GM19351 (cell line): ENCODE data around the gene SLC12A4.

ENCODE experiments used
- ATAC-seq: cut with Tn5 transposase; IDR thresholded peaks from one replicate; pipeline ENCODE4 v1.9.1; 2021; ENCODE audit warnings: mild to moderate bottlenecking, moderate library complexity; ENCODE audit not compliant: unreplicated experiment

Gene SLC12A4

DNA sequence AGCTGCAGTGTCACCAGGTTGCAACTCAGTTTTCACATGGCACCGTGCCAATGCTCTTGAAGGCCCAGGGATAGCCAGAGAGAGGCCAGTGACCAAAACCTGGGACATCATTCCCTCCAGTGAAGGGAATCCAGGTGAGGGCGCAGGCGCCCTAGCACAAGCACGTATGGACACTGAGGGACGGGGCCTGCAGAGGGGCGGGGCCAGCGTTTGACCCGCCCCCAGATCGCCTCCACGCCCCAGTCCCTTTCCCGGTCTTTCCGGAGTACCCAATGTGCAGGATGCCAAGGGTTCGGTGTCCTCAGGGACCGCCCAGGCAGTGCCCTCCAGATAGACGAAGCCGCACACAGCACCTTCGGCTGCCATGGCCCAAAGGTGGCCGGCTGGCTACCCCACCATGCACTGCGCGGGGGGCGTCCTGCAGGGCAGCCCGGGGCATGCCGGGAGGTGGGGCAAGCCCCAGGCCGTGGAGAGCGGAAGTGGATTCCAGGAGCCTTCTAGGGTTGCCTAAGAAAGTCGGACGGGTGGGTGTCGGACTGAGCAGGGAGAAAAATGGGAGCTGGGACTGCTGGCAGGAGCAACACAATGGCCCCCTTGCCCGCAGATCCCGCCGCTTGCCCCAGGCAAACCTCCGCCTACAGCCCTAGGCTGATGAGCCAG, 4.6 kb downstream of the SLC12A4 start:
- ATAC-seq: no peak

DNA sequence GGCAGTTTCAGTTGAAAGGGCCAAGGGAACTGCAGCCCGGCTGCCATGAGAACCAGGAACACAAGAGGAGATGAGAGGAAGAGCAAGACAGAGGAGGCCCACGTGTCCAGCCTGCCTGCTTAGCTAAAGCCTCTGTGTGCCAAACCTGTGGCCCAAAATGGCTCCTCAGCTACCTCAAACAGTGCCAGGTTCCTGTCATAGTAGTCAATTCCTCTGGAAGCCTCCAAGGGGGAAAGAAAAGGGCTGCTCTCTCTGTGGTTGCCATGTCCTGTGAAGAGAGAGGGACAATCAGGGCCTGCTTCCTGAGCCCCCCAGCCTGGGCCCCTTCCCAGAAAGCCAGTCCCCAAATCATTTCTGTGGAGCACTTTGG, 5.2 kb downstream of the SLC12A4 start:
- no peak for ATAC-seq

DNA sequence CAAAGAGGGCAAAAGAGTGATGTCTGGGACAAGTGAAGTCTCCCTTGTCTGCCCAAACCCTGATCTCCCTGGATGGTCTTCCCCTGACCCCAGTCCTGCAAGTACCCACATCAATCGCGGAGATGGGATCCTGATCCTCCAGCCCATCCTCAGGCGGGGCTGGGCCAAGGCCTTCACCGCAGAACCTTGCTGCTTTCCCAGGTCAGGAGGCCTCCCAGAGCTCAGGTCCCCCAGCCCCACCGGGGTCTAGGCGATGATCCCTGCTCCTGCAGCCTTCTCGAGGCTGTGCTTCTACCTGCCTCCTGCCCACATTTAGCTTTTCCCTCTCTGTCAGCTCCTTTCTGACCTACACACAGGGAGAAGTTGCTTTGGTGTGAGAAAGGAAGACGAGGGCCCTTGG, 6.3 kb downstream of the SLC12A4 start:
- no peak for ATAC-seq

DNA sequence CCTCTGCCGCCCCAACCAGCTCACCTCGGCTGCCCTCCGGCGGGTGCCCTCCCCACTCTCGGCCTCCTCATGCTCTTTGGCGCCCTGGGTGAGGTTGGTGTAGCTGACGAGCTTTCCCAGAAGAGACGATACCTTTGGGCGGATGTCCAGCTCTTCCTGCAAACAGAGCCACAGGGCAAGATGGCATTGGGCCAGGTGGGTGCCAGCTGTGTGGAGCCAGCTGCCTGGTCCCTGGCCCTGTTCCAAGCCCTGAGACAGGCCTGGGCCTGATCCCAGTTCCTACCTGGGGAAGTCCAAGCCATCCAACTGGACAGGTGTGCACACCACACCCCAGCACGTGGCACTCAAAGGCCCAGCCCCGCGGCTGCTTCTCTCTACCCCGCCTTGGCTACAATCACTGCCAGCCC, 6.9 kb downstream of the SLC12A4 start:
- ATAC-seq: no peak

DNA sequence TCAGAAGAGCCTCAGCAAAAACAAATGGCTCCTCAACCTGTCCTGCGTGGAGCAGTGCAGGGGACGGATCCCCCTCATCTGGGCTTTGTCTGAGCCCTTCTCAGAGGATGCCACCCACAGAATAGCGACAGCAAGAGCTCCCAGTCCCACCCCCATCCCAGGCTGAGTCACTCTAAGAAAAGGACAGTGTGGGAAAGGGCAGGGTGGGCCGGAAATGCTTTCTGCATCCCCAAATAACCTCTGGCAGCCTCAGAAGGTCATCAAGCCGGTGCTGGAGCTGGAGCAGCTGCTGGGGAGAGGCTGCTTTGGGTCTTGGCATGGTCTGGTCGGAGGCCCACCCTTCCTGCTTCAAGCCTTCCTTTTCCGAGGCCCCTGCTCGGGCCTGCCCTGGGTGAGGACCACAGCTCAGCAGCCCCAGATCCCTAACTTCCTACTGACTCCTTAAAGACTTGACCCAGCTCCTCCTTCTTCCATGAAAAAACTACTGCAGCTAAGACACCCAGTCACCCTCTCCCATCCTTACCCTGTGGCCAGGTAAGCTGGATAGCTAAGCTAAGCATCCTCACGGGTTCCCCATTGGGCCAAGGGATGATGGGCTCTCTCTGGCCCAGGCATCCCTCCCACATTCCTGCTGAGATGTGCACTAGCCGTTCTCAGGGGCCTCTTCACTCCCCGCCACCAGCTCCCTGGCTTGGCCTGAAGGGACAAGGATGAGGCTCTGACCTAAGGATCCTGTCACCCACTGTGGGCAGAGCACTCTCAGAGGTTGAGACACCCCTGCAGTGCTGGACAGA, 8.7 kb downstream of the SLC12A4 start:
- ATAC-seq: no peak

DNA sequence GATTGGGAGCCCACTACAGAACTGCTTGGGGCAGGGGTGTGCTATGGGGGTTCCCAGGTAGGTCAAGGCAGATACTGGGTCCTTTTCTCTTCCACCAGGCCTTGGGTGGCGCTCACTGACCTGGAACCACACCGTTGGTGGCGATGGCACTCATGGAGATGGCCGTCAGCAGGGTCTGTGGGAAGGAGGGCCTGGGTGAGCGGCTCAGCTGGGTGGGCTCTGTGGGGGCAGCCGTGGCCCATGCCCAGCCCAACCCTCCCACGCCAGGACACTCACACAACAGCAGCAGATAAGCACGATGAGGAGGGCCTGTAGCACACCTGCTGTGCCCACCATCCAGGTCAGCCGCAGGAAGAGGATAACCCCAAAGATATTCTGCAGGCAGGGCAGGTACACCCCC, 10.8 kb downstream of the SLC12A4 start:
- ATAC-seq: no peak

DNA sequence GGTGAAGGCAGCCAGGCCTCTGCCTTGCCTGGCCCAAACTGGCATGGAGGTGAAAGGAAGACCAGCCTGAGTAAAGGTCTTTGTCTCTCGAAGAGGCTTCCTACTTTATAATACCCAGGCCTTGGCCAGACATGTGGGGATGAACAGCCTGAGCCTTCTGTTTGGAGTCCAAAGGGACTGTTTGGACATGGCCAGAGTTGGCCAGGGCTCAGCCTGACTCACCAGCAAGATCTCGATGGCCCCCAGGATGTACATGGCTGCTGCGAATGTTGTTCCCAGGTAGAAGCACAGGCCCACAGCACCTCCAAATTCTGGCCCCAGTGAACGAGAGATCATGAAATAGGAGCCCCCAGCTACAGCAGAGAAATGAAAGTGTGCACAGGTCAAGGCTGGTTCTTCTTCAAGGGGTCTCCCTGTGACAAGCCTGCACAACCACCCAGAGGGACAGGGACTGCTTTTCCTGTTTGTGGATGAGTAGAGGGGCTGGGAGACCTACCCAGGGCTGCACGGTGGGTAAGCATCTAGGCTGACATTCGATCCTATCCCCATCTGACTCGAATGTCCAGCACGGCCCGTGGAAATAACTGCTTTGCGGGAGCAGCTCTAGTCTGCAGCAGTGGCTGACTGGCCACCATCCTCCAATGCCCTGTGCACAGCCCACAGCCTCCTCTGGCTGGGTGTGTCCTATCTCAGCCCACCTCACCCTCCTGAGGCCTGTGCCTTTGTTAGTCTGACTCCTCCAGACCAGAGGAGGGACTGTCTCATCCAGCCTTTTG, 13.8 kb downstream of the SLC12A4 start:
- ATAC-seq: no peak

DNA sequence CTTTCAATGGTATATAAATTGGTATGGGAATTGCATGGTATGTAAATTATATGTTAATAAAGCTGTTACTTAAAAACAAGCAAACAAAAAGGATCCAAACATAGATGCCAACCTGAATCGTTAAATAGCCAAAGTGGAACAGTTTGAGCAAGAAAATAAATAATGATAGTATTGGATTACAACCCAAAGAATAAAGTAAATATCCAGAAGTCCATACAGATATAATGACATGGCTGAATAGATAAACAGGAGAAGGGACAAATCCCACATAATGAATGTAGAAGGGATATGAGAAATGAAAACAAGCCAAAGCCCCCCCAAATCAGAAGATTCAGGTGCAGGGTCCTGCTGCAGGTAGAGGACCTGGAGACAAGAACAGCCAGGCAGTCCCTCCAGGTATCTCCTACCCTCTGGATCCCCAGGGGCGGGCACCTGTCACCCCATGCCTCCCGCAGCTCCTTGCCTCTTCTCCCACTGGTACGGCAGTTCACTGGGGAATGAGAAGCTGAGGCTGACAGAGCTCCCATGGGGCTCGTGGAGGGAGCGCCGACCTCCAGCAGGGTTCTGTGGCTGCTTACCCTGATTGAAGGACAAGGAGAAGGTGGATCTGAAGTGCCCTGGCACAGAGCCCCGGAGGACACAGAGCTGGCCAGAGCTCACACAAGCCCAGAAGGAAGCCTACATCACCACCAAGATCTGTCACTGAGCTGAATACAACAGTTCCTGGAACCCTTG, 14.6 kb downstream of the SLC12A4 start:
- no peak for ATAC-seq

DNA sequence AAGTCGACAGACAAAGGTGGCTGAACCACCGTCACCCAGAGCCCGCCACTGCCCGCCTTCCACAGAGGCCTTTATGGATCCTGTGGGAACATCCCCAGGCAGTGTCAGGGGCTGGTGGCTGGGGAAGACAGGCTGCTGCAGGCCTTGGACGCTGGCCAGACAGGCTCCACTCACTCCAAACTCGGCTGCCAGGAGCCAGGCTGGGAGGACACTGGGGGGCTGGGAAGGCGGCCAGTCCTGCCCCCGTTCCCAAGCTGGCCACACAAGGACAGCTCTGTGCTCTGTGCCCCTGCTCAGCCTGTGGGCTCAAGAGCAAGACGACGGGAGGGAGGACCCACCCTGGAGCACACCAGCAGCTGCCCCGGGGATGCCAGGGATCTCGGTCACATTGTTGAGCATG, 17.0 kb downstream of the SLC12A4 start:
- ATAC-seq: no peak

DNA sequence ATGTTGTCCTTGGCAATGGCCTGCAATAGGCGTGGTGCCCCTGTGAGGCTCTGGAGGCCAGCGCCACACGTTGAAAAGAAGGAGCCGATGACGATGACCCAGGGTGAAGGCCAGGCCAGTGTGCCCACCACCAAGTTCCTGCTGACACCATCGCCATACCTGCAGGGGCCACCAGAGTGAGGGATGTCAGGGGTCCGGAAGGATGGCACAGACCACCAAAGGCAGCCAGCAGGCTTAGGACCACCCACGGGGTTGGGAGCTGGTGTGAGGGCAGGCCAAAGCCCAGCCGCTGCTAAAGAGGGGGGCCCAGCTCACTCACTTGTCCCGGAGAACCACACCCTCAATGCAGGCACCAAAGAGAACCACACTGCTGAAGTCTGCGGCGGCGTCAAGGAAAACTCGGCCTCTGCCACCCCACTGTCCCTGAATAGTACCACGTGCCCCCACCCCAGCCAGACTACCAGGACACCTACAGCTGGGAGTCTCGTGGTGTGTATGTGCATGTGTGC, 18.0 kb downstream of the SLC12A4 start:
- ATAC-seq: no peak

DNA sequence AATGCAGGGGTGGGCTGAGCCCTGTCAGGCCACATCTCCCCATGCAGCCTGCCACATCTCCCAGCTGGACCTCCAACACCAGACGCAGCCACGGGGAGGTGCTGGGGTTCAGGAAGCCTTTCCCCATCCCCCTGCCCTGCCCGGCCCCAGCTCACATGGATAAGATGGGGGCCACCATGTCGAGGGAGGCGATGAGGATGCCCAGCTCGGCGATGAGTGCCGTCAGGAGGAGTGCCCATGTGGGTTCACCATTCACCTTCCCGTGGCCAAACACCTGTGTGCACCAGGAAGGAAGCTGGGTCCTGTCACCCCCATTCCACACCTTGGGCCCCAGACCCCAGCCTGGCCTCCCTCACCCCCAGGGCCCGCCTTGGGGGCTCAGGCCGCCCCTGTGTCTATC, 18.8 kb downstream of the SLC12A4 start:
- no peak for ATAC-seq

DNA sequence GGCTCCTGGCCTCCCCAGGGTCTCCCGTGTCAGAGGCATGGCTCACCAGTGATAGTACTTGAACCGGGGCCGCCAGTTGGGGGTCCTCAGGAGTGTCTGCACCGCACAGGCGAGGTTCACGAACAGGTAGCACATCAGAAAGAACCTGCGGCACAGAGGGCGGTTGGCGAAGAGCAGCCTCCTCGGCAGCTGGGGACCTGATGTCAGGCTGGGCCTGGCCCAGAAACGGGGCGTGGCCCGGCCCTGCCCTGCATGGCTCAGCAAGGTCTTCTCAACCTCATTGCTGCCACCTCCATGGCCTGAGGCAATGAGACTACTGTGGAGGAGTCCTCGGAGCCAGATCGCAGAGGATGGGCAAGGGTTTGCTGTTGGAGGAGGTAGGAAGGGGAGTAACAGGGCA, 20.4 kb downstream of the SLC12A4 start:
- ATAC-seq: no peak

DNA sequence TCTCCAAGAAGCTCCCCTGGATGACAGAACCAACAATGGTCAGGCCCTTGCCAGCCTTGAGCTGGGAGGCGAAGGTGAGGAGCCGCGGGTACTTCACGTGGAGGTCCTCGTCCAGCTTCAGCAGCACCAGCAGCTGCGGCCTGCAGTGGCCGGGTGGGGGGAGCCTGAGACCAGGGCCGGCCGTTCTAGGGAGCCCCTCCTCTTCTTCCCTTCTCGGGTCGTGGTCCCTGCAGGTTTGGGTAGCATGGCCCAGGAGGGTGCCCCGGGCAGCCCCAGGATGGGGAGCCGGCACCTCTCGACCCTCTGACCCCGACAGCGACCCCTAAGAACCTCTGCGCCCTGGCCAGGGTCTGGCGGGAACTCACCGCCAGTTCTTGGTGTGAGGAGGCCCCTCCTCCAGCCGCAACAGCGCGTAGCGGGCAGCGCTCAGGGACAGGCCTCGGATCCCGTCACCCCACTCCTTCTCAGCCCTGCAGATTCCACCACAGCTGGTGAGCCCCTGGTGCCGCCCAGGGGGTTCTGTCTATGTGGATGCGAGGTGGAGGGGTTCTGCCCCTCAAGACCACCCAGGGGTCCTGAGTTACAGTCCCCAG, 21.4 kb downstream of the SLC12A4 start:
- no peak for ATAC-seq

DNA sequence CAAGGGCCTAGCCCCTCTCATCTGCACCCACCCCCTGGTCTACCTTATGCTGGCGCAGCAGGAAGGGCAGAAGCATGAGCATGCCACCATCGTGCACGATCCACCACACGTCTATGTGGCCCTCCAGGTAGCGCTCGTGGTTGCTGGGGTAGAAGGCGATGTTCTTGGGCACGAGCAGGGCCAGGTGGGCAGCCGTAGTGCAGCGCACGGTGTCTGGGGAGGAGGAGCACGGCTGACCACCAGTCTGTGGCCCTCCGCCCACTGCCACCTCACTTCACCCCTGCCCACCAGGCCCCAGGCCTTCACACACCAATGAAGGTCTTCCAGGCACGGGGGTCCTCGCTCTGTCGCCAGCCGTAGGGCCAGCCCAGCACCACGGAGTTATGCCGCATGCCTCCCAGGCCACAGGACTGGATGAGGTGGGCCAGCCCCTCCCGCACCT, 22.3 kb downstream of the SLC12A4 start:
- ATAC-seq: no peak

DNA sequence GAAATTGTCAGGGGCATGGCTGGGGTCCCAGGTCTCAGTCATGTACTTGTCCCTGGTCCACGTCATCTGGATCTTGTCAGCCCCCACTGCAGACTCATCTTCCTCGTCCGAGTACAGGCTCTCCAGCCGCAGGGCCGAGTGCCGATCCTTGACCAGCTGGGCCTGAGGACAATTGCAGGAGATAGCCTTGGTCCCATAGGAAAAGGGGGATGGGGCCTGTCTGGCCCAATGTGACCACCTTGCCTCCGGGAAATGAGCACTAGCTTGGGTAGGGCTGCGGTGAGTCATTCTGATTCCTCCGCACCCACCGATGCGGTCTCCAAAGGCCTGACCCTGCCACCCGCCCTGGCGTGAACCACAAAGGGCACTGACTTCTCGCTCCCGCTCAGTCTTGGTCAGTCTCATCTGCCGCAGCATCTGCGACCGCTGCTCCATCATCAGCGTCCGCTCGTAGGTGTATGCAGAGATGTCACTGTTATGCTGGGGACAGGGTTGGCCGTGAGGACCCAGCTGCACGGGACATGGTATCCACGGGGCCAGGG, 23.0 kb downstream of the SLC12A4 start:
- no peak for ATAC-seq

DNA sequence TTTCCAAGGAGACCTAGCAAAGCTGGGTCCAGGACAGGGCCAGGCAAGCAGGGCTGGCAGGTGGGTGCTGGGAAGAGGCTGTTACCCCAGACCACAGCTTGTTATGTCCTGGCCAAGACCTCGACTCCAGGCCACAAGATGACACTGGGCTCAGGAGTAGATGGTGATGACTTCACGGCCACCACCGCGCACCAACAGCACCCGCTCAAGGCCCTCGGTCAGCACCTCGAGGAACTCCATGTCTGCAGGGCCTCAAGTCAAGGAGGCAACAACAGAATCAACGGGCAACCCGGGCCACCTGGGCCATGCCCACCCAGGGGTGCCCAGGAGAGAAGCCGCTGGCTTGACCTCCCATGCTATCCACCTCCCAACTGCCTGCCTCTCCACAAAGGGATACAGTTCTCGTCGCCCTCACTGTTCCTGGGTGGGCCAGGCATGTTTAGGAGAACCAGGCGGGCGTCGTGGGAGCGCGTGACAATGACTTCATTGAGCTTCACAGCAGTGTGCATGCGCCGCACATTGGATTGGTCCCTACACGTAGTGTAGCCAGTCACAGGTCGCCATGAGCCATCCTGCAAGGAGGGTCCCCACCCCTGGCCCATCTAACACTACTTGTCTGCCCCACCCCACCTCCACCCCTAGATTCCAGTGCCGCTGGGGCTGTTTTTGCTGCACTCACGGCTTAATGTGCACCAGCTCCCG, 23.6 kb downstream of the SLC12A4 start:
- no peak for ATAC-seq

DNA sequence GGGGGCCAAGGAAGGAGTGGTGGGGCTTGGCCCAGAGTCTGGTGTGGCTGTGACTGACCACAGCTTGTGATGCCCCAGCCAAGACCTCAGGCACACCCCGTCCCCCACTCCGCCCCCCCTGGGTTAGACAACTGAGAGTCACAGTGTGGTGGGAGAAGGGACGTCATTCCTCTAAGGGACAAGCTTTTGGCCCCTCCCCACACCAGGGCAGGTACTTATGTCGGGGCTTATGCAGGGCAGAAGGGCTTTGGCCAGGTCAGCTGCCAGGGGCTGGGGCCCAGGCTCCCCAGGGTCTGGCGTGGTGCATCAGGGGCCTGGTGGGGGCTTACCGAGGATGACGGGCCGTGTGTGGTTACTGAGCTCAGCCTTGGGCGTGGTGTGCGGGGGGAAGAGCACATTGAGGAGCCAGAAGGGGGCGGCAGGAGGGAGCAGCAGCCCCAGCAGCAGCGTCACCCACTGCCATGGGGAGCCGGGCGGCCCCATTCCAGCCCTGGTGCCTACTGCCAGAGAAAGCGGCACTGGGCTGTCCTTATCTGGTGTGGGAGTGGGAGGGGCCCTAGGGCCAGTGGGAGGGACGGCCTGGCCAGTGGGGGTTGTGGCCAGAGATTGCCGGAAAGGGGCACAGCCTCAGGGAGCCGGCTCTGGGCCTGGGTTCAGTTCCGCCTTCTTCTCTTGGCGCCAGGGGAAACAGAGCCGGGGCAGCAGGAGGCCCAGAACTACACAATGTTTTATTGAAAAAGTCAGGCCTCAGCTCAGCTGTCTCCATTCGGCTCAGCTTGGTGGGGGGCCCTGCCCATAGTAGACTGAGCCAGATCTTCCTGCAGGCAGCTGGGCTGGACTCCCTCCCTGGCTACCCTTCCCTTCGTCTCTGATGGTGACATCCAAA, 24.6 kb downstream of the SLC12A4 start, which contains the start of gene LCAT:
Gene LCAT, minus strand, starts transcription at position 502 of the 886 bp plus-strand sequence. Its CDS starts 19 bp downstream, at position 483.
- no peak for ATAC-seq

DNA sequence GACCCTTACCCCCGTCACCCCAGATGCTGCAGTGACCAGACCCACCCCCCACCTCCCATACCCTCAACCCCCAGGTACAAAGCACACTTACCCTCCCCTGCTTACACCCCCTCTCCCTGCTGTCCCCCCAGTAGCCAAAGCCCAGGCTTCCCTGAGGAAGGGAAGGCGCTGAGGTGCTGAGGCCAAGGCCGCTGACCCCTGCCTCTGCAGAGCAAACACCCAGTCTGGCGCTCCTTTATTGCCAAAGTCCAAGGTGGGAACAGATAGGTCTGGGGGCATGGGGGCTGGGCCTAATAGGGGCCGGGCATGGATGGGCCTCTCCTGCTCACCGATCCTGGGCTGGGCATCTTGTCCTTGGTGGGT, 25.2 kb downstream of the SLC12A4 start:
- ATAC-seq: no peak
